Fibroblast of pulmonary artery (primary cell): ENCODE results near the gene WFDC5.

Source experiments
- DNase-seq: peaks from one replicate; pipeline ENCODE4 v3.0.0-alpha.2; 2010; ENCODE audit warnings: low read depth
- H3K4me3 ChIP-seq: replicated peaks from 2 replicates; pipeline ENCODE4 v1.5.1; 2011; ENCODE audit warnings: low read depth, mild to moderate bottlenecking, control low read depth, low read length, moderate library complexity
- TF ChIP-seq, protein P1 (sequence below): IDR thresholded peaks from 2 replicates; pipeline ENCODE4 v1.5.1; 2011; ENCODE audit warnings: mild to moderate bottlenecking, control low read depth, low read length, inconsistent platforms; ENCODE audit errors: missing control alignments

WFDC5 gene

GRCh38 chr20:45097485-45098102, 17.4 kb downstream of the WFDC5 start:
- DNase-seq, result peak; percentile 63
- H3K4me3 ChIP-seq, result peak overlapping the region; percentile 29
- TF ChIP-seq, protein P1, sequence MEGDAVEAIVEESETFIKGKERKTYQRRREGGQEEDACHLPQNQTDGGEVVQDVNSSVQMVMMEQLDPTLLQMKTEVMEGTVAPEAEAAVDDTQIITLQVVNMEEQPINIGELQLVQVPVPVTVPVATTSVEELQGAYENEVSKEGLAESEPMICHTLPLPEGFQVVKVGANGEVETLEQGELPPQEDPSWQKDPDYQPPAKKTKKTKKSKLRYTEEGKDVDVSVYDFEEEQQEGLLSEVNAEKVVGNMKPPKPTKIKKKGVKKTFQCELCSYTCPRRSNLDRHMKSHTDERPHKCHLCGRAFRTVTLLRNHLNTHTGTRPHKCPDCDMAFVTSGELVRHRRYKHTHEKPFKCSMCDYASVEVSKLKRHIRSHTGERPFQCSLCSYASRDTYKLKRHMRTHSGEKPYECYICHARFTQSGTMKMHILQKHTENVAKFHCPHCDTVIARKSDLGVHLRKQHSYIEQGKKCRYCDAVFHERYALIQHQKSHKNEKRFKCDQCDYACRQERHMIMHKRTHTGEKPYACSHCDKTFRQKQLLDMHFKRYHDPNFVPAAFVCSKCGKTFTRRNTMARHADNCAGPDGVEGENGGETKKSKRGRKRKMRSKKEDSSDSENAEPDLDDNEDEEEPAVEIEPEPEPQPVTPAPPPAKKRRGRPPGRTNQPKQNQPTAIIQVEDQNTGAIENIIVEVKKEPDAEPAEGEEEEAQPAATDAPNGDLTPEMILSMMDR, result peak; percentile 39

GRCh38 chr20:45096781-45097180, 18.2 kb downstream of the WFDC5 start:
- DNase-seq, result no peak
- H3K4me3 ChIP-seq, result no peak overlapping the region
- TF ChIP-seq, protein P1, result no peak

- TF ChIP-seq, protein P1, result peak; percentile 78
- DNase-seq, result peak; percentile 78
- no peak overlapping the region for H3K4me3 ChIP-seq
These were observed 19.2 kb downstream of the WFDC5 start for GRCh38 chr20:45095805-45096238.

DNA sequence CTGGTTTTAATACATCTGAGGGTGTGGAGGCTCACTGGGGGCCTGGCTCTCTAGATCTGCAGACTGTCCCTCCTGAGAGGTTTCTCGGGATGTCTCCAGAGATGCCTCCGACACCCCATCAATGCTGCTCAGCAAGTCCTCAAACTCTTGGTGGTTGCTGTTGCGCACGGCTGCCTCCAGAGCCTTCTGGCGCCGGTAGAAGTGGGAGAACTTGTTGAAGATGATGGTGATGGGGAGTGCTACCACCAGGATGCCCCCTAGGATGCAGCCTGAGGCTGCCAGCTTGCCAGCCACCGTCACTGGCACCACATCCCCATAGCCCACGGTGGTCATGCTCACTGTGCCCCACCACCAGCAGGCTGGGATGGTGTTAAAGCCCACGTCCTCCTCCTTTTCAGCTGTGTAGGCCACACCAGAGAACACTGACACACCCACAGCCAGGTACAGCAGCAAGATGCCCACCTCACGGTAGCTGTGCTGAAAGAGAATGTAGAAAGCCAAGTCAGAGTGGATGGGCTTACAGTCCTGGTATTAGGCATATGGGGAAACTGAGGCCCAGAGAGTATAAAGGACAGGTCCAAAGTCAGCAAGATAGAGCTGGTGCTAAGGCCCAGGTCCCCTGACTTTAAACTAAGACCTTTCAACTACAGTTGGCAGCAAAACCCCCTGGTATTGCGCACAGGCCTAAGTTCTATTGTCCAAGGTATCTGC, 20.0 kb downstream of the WFDC5 start:
- TF ChIP-seq, protein P1, result no peak
- no peak for DNase-seq

GRCh38 chr20:45094201-45094600, 20.8 kb downstream of the WFDC5 start:
- no peak for DNase-seq
- H3K4me3 ChIP-seq, result no peak overlapping the region
- TF ChIP-seq, protein P1, result no peak

More for the DNA sequence above, 20.0 kb downstream of the WFDC5 start:
- no peak overlapping the region for H3K4me3 ChIP-seq

GRCh38 chr20:45092898-45093297, 22.1 kb downstream of the WFDC5 start:
- TF ChIP-seq, protein P1, result no peak
- no peak overlapping the region for H3K4me3 ChIP-seq

More at GRCh38 chr20:45092898-45093297, 22.1 kb downstream of the WFDC5 start:
- DNase-seq, result no peak
